HFFc6 (cell line): Measurements from ENCODE around the gene THRB. TPM values are rescaled to one million over a fixed set of nuclear protein-coding genes. Genes with fewer than 3 reads are reported as not detected.

Source experiments
- DNase-seq: peaks from one replicate; pipeline ENCODE4 v3.0.0-alpha.2; 2018
- H3K27ac Mint-ChIP-seq: 2 replicates; pipeline ENCODE4 v1.8.0; 2020; ENCODE audit warnings: mild to moderate bottlenecking, mixed read lengths
- H3K27me3 Mint-ChIP-seq: 2 replicates; pipeline ENCODE4 v1.8.0; 2021; ENCODE audit warnings: mild to moderate bottlenecking, moderate library complexity, mixed read lengths; ENCODE audit not compliant: insufficient read depth
- H3K36me3 Mint-ChIP-seq: 2 replicates; pipeline ENCODE4 v1.8.0; 2021; ENCODE audit warnings: low read depth, mixed read lengths
- H3K4me1 Mint-ChIP-seq: 2 replicates; pipeline ENCODE4 v1.8.0; 2020; ENCODE audit warnings: low read depth, mixed read lengths
- H3K4me3 Mint-ChIP-seq: 2 replicates; pipeline ENCODE4 v1.8.0; 2020; ENCODE audit warnings: mild to moderate bottlenecking, moderate library complexity, mixed read lengths
- H3K9me3 Mint-ChIP-seq: 2 replicates; pipeline ENCODE4 v1.8.0; 2020; ENCODE audit warnings: mild to moderate bottlenecking, mixed read lengths
- CTCF ChIP-seq: fragments of 200-600 bp; sonication (generic); IDR thresholded peaks from 2 replicates; pipeline ENCODE4 v1.5.0; 2021; ENCODE audit warnings: antibody characterized with exemption, mild to moderate bottlenecking
- total RNA-seq, 6 experiments: library from RNA; stranded (reverse); fragmentation: NEBNext Ultra II Directional; extraction: Animal tissue kit (Norgen Biotek cat#: 25700); gene quantifications; 2 replicates in 1 of 6; 3 replicates in 5 of 6; pipeline ENCODE4 v1.2.3, GENCODE V29; 2021

THRB gene
- total RNA-seq, 6 experiments from 2014 or later: not detected

- DNase-seq: no peak
- Mint-ChIP-seq H3K4me3 (no peak overlapping the region), H3K27ac (no peak overlapping the region), H3K4me1 (peaks cover 36% of the 10 kb centered on the region), H3K27me3 (peaks cover 2% of the 10 kb centered on the region; the same call in 1 of the 2 replicates), H3K36me3 (no peaks in the 10 kb centered on the region), H3K9me3 (no peaks in the 10 kb centered on the region)
- no peak for TF ChIP-seq CTCF
Observed at GRCh38 chr3:24224666-24225384, 269.8 kb downstream of the THRB start.

- Mint-ChIP-seq H3K27ac (no peak overlapping the region; the same call in 1 of the 2 replicates), H3K4me3 (no peak overlapping the region), H3K4me1 (peaks cover 39% of the 10 kb centered on the region), H3K36me3 (no peaks in the 10 kb centered on the region), H3K9me3 (no peaks in the 10 kb centered on the region), H3K27me3 (no peaks in the 10 kb centered on the region; the same call in 1 of the 2 replicates)
- peak; percentile 6 for DNase-seq
- no peak for TF ChIP-seq CTCF
Observed at GRCh38 chr3:24222165-24222805, 272.4 kb downstream of the THRB start.

GRCh38 chr3:24220859-24221657 lies 273.6 kb downstream of the THRB start:
- Mint-ChIP-seq H3K4me1 (peaks cover 39% of the 10 kb centered on the region), H3K27me3 (no peaks in the 10 kb centered on the region; the same call in 1 of the 2 replicates), H3K27ac (peak overlapping the region; percentile 73), H3K9me3 (no peaks in the 10 kb centered on the region), H3K36me3 (no peaks in the 10 kb centered on the region), H3K4me3 (peak overlapping the region; percentile 38)
- TF ChIP-seq CTCF: no peak
- peak; percentile 98 for DNase-seq

- Mint-ChIP-seq H3K36me3 (no peaks in the 10 kb centered on the region), H3K27me3 (peaks cover 4% of the 10 kb centered on the region; the same call in 1 of the 2 replicates), H3K4me3 (no peak overlapping the region), H3K9me3 (no peaks in the 10 kb centered on the region), H3K4me1 (peaks cover 15% of the 10 kb centered on the region), H3K27ac (no peak overlapping the region)
- no peak for DNase-seq
- no peak for TF ChIP-seq CTCF
Observed at GRCh38 chr3:24215502-24215901, 279.1 kb downstream of the THRB start.

- DNase-seq: no peak
Observed at GRCh38 chr3:24211381-24211780, 283.3 kb downstream of the THRB start.

More at GRCh38 chr3:24211381-24211780, 283.3 kb downstream of the THRB start:
- TF ChIP-seq CTCF: no peak
- Mint-ChIP-seq H3K27ac (no peak overlapping the region), H3K9me3 (no peaks in the 10 kb centered on the region; the same call in 1 of the 2 replicates), H3K27me3 (peaks cover 13% of the 10 kb centered on the region), H3K4me3 (no peak overlapping the region), H3K4me1 (no peaks in the 10 kb centered on the region), H3K36me3 (no peaks in the 10 kb centered on the region)
